GM10266 (cell line): ENCODE measurements around the gene NGEF.

Experiments used
- DNase-seq: peaks from one replicate; pipeline ENCODE4 v3.0.0; 2012; ENCODE audit errors: extremely low spot score
- TF ChIP-seq, protein P1 (sequence below): IDR thresholded peaks from 2 replicates; pipeline ENCODE4 v1.5.1; 2012; ENCODE audit warnings: mild to moderate bottlenecking, low read depth; ENCODE audit not compliant: control insufficient read depth, insufficient read depth; ENCODE audit errors: missing control alignments

Gene NGEF

DNA sequence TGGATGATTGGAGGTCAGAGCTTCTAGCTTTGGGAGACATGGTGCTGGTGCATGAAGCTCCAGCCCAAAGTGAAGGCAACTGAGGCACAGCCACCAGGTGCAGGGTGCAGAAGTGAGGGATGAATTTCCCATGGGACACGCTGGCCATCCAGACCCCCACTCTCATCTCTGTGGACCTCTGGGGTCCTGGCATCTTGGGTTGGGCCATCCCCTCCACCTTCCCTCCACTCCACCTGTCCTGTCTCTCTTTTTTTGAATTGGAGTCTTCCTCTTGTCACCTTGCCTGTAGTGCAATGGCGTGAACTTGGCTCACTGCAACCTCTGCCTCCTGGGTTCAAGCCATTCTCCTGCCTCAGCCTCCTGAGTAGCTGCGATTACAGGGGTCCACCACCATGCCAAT is 3.4 kb downstream of the NGEF start:
- no peak for DNase-seq
- TF ChIP-seq, protein P1, sequence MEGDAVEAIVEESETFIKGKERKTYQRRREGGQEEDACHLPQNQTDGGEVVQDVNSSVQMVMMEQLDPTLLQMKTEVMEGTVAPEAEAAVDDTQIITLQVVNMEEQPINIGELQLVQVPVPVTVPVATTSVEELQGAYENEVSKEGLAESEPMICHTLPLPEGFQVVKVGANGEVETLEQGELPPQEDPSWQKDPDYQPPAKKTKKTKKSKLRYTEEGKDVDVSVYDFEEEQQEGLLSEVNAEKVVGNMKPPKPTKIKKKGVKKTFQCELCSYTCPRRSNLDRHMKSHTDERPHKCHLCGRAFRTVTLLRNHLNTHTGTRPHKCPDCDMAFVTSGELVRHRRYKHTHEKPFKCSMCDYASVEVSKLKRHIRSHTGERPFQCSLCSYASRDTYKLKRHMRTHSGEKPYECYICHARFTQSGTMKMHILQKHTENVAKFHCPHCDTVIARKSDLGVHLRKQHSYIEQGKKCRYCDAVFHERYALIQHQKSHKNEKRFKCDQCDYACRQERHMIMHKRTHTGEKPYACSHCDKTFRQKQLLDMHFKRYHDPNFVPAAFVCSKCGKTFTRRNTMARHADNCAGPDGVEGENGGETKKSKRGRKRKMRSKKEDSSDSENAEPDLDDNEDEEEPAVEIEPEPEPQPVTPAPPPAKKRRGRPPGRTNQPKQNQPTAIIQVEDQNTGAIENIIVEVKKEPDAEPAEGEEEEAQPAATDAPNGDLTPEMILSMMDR = no peak

DNA sequence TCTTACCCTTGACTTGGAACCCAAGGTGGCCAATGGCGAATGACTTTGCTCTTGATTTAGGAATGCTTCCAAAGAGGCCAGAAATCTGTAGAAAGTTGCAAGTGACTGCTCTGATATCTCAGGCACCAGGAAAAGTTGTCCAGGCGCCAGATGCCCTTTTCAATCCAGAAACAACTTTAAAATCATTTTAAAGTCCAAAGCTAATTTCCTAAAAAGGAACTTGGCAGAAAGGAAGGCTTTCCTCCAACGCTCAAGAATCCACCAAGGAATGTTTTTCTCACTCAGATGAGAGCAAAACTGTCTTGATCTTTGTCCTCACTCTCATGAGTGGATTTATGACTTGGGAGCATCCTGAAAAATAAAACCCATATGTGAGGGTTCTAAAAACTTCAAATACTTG is 5.3 kb downstream of the NGEF start:
- no peak for DNase-seq
- TF ChIP-seq, protein P1 = no peak

DNA sequence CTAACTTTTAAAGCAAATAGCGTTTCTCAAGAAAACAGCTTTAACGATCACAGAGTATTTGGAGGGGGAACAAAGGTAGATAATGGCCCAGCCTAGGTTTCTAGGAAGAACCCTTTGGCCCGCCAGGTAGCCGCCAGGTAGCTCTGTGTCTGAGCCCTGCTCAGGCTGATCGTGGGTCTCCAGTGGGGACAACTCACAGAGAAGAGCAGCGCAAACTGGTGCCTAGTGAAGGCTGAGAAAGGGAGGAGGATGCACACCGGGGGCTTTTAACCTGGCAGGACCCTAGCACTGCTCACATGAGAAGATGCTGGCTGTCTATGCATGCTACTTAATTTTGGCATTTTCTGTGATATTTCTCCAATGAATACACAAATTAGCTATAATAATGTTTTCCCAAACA is 5.8 kb downstream of the NGEF start:
- TF ChIP-seq, protein P1 = no peak
- DNase-seq = no peak

DNA sequence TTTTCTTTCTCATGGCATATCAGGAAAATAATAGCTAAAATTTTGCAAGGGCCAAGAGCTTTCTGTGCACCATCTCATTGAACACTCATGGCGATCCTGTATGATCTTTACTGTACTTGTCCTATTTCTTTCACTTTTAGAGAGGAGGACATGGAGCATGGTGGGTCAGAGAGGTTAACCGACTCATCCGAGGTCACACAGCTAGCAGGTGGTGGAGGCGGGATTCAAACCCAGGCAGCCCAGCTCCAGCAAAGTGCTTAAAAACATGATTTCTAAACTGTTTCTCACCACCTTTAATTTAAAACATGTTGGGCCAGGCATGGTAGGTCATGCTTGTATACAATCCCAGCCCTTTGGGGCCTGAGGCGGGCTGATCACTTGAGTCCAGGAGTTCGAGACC is 6.4 kb downstream of the NGEF start:
- TF ChIP-seq, protein P1 = no peak
- DNase-seq = no peak

DNA sequence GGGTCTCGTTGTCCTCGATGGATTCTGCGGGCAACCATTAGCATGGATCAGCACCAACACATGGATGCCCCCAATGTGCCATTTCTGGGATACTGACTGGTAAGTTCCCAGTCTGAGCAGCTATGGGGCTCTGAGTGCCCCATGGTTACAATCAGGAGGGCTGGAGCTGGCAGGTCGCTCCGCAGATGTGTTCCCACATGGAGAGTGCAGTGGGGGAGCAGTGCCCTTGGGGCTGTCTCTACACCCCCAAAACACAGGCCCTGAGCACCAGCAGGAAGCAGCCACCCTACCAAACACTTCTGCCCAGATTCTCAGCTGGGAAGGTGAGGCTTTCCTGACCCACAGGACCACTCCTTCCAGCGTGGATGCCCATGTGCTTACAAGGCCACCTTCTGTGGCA is 8.0 kb downstream of the NGEF start:
- no peak for DNase-seq
- TF ChIP-seq, protein P1 = no peak

DNA sequence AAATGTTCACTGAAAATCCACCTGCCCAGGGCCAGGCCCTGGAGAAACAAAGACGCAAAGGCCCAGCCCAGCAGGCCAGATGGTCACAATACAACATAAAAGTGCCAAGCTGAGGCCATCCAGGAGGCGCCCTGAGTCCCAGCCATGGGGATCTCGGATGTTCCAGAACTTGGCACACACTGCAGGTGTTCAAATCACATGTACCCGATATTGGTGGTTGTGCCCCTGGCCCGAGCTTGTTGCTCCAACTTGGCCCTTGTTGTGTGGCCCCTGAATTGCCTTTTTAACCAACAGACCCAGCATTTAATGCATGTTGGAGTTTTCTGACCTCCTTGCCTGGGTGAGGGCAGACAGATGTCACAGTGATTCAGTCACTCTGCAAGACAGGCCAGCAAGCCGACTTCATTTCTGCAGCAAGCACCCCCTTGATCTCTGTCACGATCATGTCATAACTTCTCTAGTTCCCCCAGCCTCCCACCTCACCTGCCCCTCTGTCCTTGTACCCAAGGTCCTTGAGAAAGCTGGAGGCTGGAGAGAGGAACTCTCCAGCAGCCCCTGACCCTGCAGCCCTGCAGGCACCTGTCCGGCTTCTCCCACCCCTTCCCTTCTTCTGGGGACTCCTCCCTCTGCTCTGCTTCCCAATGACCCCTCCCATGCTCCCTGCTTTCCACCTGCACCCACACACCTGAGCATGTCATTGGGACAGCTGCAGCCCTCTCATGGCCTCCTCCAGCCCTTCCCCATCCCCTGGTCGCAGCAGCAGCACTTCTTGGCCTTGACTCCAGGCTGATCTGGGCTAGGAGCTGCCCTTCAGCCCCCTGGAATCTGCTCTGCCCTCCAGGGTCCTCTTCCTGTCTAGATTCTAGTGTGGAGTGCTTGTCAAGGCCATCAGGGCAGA is 9.1 kb downstream of the NGEF start:
- no peak for DNase-seq
- TF ChIP-seq, protein P1 = no peak
